ENCODE measurements around the gene CPLX4.

Gene CPLX4

DNA sequence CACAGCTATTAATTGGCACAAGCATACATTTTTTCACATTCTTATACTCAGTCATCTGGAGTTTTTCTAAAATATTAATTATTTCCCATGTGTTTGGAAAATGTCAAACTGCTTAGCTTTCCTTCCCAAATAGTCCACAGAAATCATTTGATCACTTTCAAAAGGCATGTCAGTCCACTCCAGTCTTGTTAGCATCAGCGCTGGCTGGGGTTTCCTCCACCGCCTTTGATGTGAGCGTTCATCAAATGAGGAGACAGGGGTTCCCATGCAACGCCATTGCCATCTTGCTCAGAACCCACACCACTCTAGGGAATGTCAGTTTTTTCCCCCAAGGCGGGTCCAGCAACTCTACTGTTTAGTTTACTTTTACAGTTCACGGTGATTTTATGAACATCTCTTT lies 32.1 kb downstream of the CPLX4 start:
- Histone ChIP-seq H3K4me3 (ENCODE audit: low read depth, low read length, poor library complexity, severe bottlenecking) (no peak overlapping the region), H2AFZ (ENCODE audit: low read length) (no peak overlapping the region)

GRCh38 chr18:59282341-59282740 lies 36.1 kb downstream of the CPLX4 start:
- Histone ChIP-seq H3K27ac (ENCODE audit: low read depth, low read length, poor library complexity, severe bottlenecking) (no peak overlapping the region), H3K4me3 (ENCODE audit: low read depth, low read length, poor library complexity, severe bottlenecking) (no peak overlapping the region), H3K36me3 (ENCODE audit: insufficient read depth, low read length) (no peaks in the 10 kb centered on the region), H3K79me2 (ENCODE audit: insufficient read depth, low read length) (no peaks in the 10 kb centered on the region), H3K9ac (ENCODE audit: low read length) (no peak overlapping the region), H3K9me2 (ENCODE audit: low read depth, low read length) (no peaks in the 10 kb centered on the region), H3F3A (ENCODE audit: insufficient read depth, low read length) (no peaks in the 10 kb centered on the region), H2AFZ (ENCODE audit: low read length) (no peak overlapping the region), H3K27me3 (ENCODE audit: insufficient read depth, low read length) (0 out of 2 replicates have a peak, but pooled peaks cover 3% of the 10 kb centered on the region), H3K4me1 (ENCODE audit: insufficient read depth, low read length, severe bottlenecking) (no peaks in the 10 kb centered on the region), H3K9me3 (ENCODE audit: low read length) (no peaks in the 10 kb centered on the region), H4K20me1 (ENCODE audit: insufficient read depth, low read length) (no peaks in the 10 kb centered on the region), H3K4me2 (ENCODE audit: low read length) (no peak overlapping the region)
- TF ChIP-seq, protein P1, sequence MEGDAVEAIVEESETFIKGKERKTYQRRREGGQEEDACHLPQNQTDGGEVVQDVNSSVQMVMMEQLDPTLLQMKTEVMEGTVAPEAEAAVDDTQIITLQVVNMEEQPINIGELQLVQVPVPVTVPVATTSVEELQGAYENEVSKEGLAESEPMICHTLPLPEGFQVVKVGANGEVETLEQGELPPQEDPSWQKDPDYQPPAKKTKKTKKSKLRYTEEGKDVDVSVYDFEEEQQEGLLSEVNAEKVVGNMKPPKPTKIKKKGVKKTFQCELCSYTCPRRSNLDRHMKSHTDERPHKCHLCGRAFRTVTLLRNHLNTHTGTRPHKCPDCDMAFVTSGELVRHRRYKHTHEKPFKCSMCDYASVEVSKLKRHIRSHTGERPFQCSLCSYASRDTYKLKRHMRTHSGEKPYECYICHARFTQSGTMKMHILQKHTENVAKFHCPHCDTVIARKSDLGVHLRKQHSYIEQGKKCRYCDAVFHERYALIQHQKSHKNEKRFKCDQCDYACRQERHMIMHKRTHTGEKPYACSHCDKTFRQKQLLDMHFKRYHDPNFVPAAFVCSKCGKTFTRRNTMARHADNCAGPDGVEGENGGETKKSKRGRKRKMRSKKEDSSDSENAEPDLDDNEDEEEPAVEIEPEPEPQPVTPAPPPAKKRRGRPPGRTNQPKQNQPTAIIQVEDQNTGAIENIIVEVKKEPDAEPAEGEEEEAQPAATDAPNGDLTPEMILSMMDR (IDR thresholded peaks at IDR 0.05; ENCODE audit: low read length), result no peak
- no peak for TF ChIP-seq EZH2 (IDR thresholded peaks at IDR 0.05; ENCODE audit: borderline replicate concordance, low read length)

More for the DNA sequence above, 32.1 kb downstream of the CPLX4 start:
- Histone ChIP-seq H3F3A (ENCODE audit: insufficient read depth, low read length) (no peaks in the 10 kb centered on the region), H3K27ac (ENCODE audit: low read depth, low read length, poor library complexity, severe bottlenecking) (no peak overlapping the region), H3K27me3 (ENCODE audit: insufficient read depth, low read length) (no peaks in the 10 kb centered on the region), H3K36me3 (ENCODE audit: insufficient read depth, low read length) (no peaks in the 10 kb centered on the region), H3K4me2 (ENCODE audit: low read length) (no peak overlapping the region), H3K9ac (ENCODE audit: low read length) (no peak overlapping the region), H3K9me2 (ENCODE audit: low read depth, low read length) (no peaks in the 10 kb centered on the region), H3K79me2 (ENCODE audit: insufficient read depth, low read length) (no peaks in the 10 kb centered on the region), H3K9me3 (ENCODE audit: low read length) (no peaks in the 10 kb centered on the region), H3K4me1 (ENCODE audit: insufficient read depth, low read length, severe bottlenecking) (no peaks in the 10 kb centered on the region), H4K20me1 (ENCODE audit: insufficient read depth, low read length) (no peaks in the 10 kb centered on the region)
- no peak for TF ChIP-seq EZH2 (IDR thresholded peaks at IDR 0.05; ENCODE audit: borderline replicate concordance, low read length)
- TF ChIP-seq, protein P1 (IDR thresholded peaks at IDR 0.05; ENCODE audit: low read length), result no peak

GRCh38 chr18:59279722-59280121 lies 38.7 kb downstream of the CPLX4 start:
- Histone ChIP-seq H3K9me2 (ENCODE audit: low read depth, low read length) (no peaks in the 10 kb centered on the region), H3K27me3 (ENCODE audit: insufficient read depth, low read length) (0 out of 2 replicates have a peak, but pooled peaks cover 3% of the 10 kb centered on the region), H3K27ac (ENCODE audit: low read depth, low read length, poor library complexity, severe bottlenecking) (no peak overlapping the region), H3K79me2 (ENCODE audit: insufficient read depth, low read length) (no peaks in the 10 kb centered on the region), H3K4me2 (ENCODE audit: low read length) (no peak overlapping the region), H3K9me3 (ENCODE audit: low read length) (no peaks in the 10 kb centered on the region), H2AFZ (ENCODE audit: low read length) (no peak overlapping the region), H4K20me1 (ENCODE audit: insufficient read depth, low read length) (no peaks in the 10 kb centered on the region), H3K4me1 (ENCODE audit: insufficient read depth, low read length, severe bottlenecking) (no peaks in the 10 kb centered on the region), H3K4me3 (ENCODE audit: low read depth, low read length, poor library complexity, severe bottlenecking) (no peak overlapping the region), H3K36me3 (ENCODE audit: insufficient read depth, low read length) (no peaks in the 10 kb centered on the region), H3K9ac (ENCODE audit: low read length) (no peak overlapping the region), H3F3A (ENCODE audit: insufficient read depth, low read length) (no peaks in the 10 kb centered on the region)
- TF ChIP-seq EZH2 (IDR thresholded peaks at IDR 0.05; ENCODE audit: borderline replicate concordance, low read length), result no peak
- TF ChIP-seq, protein P1 (IDR thresholded peaks at IDR 0.05; ENCODE audit: low read length), result no peak
